WERI-Rb-1 (cell line): Measurements from ENCODE around the gene KHSRP.

Source experiments
- DNase-seq: peaks from one replicate; pipeline ENCODE4 v3.0.0-alpha.2; 2020
- H3K27ac ChIP-seq: fragments of 250-450 bp; sonication (Bioruptor Pico); 2 replicates; pipeline ENCODE4 v1.5.1; 2020; ENCODE audit warnings: mild to moderate bottlenecking, moderate library complexity
- H3K27me3 ChIP-seq: fragments of 250-450 bp; sonication (Bioruptor Pico); 2 replicates; pipeline ENCODE4 v1.5.1; 2021; ENCODE audit warnings: mild to moderate bottlenecking, low read depth, moderate library complexity; ENCODE audit not compliant: insufficient read depth, severe bottlenecking
- H3K36me3 ChIP-seq: fragments of 250-450 bp; sonication (Bioruptor Pico); 2 replicates; pipeline ENCODE4 v1.5.1; 2020; ENCODE audit warnings: mild to moderate bottlenecking, moderate library complexity
- H3K4me3 ChIP-seq: 2 replicates; pipeline ENCODE4 v1.5.1; 2011; ENCODE audit warnings: low read depth, mild to moderate bottlenecking, control low read depth, low read length
- H3K9me3 ChIP-seq: fragments of 250-450 bp; sonication (Bioruptor Pico); 2 replicates; pipeline ENCODE4 v1.5.1; 2021; ENCODE audit warnings: mild to moderate bottlenecking, moderate library complexity; ENCODE audit not compliant: severe bottlenecking
- TF ChIP-seq, protein P1 (sequence below): IDR thresholded peaks from 2 replicates; pipeline ENCODE4 v1.5.1; 2011; ENCODE audit warnings: low read depth, mild to moderate bottlenecking, control low read depth, inconsistent platforms, low read length

Gene KHSRP

DNA sequence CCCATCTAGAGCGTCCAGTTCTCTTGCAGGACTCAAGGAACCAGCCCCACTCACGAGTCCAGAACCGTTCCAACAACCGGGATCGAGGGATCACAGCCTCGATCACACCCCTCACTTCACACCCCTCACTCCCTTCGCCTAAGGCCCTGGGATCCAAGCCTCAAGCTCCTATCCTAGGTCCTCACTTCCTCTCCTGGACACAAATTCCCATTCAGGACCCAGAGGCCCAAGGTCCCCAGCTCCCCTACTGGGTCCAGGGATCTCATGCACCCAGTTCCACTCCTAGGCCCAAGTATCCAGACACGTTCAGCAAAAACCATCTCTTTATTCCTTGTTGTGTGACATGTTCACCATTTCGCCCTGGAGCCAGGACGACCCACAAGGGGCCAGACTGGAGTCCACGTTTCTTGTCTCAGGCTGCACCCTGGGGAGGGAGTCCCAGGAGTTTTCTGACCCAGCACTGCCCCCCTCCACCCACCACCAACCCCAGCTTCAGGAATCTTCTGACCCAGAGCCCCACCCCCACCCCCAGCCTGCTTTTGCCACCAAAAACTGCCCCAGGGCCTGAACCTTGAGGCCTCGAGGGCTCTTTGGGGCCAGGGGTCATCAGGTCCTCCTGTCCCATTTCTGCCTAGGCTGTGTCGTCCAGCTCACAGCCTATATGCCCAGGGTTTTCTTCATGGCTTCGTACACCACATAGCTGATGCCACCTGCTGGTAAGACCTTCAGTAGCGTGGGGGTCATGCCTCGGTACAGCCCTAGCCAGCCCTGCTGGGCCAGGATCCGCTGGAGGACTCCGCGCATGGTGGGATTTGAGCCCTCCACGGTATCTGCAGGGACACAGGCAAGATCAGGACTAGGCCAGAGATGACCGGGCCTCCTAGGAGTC lies 1.4 kb upstream of the KHSRP start:
- TF ChIP-seq, protein P1, sequence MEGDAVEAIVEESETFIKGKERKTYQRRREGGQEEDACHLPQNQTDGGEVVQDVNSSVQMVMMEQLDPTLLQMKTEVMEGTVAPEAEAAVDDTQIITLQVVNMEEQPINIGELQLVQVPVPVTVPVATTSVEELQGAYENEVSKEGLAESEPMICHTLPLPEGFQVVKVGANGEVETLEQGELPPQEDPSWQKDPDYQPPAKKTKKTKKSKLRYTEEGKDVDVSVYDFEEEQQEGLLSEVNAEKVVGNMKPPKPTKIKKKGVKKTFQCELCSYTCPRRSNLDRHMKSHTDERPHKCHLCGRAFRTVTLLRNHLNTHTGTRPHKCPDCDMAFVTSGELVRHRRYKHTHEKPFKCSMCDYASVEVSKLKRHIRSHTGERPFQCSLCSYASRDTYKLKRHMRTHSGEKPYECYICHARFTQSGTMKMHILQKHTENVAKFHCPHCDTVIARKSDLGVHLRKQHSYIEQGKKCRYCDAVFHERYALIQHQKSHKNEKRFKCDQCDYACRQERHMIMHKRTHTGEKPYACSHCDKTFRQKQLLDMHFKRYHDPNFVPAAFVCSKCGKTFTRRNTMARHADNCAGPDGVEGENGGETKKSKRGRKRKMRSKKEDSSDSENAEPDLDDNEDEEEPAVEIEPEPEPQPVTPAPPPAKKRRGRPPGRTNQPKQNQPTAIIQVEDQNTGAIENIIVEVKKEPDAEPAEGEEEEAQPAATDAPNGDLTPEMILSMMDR = peak; percentile 54
- Histone ChIP-seq H3K9me3 (peaks cover 5% of the 10 kb centered on the region), H3K36me3 (peaks cover 26% of the 10 kb centered on the region), H3K27ac (peak overlapping the region; percentile 93), H3K4me3 (peak overlapping the region; percentile 9), H3K27me3 (no peaks in the 10 kb centered on the region)
- peak; percentile 55 for DNase-seq

DNA sequence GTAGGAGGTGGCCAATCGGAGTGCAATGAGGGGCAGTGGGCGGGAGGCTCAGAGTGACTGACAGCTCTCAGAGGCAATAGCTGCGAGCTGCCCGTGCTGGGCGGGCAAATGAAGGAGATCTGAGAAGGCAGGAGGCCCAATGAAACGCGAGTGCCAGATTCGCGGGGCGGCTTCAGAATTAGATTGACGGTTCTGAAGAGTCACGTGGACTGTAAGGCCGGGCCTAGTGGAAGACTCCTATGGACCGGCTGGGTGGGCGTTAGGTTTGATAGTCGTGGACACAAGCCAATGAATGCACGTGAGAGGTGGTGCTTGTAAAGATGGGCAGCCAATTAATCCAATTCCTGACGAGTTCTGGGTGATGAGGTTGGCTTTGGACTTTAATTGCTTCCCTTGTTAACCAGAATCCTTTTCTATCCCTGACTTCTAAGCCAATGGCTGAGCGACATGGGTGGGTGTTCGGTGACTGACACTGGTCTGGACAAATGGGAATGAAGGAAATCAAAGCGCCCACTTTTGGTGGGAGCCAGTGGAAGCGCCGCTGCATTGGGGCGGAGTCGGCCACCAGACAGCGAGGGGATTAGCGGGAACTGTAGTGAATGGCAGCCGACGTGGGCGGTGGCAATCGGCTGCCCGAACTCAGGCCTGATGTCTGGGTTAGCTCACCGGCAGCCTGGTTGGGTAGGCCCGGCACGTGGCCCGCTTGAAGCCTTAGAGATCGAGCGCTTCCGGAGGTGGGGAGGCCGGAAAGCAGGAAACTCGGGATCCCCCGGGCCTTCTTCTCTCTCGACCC lies 524 bp upstream of the KHSRP start:
- Histone ChIP-seq H3K27ac (peak overlapping the region; percentile 93), H3K4me3 (peak overlapping the region; percentile 9)
- TF ChIP-seq, protein P1 = no peak

DNA sequence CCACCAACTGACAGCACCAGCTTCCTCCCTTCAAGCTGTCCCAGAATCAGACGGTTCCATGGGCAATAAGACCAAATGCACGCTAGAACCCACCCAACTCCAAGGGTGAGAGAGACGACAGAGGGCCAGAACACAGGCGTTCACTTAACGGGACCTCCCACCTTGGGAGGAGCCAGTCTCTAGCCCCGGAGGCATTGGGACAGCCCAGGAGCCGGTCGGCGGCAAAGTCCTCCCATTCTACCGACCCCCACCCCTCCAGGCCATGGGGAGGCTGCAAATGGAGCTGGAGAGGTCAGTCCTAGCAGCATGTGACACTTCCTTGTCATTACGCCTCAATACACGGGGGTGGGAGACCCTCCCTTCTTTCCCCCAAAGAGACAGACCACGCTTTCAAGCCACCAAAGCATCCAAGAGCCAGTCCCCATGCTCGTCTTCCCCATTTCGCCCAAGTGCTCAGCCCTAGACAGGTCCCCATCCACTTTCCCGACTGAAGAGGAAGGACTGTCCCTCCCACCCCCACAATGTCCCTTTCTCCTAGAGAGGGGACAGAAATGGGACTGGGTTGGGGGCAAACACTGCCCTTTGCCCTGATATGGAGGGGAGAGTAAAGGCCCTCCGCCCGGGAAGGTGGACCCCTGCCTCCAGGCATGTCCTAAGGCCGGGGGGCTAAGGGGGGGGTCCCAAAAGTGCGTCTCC lies 964 bp downstream of the KHSRP start:
- no peaks in the 10 kb centered on the region for H3K27me3 ChIP-seq
- H3K27ac ChIP-seq = peak overlapping the region; percentile 77
- DNase-seq = peak; percentile 50
- H3K4me3 ChIP-seq = peak overlapping the region; percentile 91
- H3K36me3 ChIP-seq = peaks cover 49% of the 10 kb centered on the region
- peaks cover 5% of the 10 kb centered on the region for H3K9me3 ChIP-seq
- TF ChIP-seq, protein P1 = no peak

More for the DNA sequence above, 524 bp upstream of the KHSRP start:
- Histone ChIP-seq H3K36me3 (peaks cover 35% of the 10 kb centered on the region), H3K9me3 (peaks cover 5% of the 10 kb centered on the region), H3K27me3 (no peaks in the 10 kb centered on the region)
- DNase-seq = peak; percentile 99

DNA sequence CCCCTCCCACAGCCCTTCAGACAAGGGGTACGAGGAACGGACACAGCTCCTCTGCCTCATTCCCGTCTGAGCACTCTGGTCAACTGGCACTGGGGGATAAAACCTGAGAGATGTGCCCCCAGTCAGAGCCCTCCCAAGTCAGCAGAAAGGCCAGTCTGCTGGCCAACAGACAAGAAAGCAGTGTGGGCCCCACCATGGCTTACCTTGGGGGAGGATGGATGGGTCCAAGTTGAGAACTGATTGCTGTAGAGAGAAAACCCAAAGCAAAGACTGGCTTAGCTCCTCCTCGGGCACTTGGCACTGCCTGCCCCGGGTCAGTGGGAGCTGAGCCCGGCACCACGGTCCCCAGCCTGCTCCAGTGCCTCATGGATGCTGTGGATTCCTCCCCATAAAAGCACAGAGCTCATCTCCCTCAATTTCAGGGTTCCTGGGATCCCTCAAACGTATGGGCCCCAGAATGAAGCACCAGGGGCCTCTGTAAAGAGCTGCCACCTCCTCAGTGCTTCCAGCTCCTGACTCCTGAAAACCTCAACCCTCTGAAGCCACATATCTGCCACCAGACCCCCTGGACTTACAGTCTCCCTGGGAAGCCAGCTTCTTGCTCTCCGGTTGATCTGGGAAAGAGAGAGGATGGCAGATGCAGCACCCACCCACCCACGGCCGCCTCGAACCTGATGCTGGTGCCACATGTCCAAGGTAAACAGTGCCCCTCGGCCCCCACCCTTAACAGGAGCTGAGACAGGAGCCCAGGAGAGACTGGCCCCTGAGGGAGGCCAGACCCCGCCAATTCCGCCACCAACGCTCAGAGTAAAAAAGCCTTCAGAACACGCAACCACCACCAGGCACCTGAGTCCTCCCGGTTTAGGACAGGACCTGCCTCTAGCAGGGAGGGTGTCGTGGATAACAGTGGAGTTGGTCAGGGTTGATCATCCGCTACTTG lies 3.3 kb downstream of the KHSRP start:
- Histone ChIP-seq H3K4me3 (no peak overlapping the region), H3K9me3 (peaks cover 5% of the 10 kb centered on the region), H3K27ac (no peak overlapping the region), H3K27me3 (no peaks in the 10 kb centered on the region), H3K36me3 (peaks cover 73% of the 10 kb centered on the region)
- DNase-seq = no peak
- TF ChIP-seq, protein P1 = no peak

DNA sequence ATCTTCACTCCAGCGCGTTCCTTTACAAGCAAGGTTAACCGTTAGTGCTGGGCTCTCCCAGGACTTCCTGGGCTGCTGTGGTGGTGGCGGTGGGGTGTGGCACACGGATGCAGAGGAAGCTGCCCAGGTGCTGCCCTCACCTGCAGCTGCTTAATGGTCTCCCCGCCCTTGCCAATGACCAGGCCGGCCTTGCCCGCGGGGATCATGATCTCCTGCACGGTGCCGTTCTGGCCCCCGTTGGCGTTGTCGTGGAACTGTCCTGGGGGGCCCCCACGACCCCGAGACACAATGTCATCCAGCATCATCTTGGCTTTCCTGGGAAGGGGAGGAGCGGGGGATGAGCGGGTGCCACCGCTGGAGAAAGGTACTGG lies 6.1 kb downstream of the KHSRP start:
- DNase-seq = no peak
- H3K9me3 ChIP-seq = no peaks in the 10 kb centered on the region
- no peak overlapping the region for H3K4me3 ChIP-seq
- TF ChIP-seq, protein P1 = no peak
- H3K27ac ChIP-seq = no peak overlapping the region
- peaks cover 94% of the 10 kb centered on the region for H3K36me3 ChIP-seq
- H3K27me3 ChIP-seq = no peaks in the 10 kb centered on the region
